Panc1 (cell line): ENCODE results near the gene PPM1L. TPM values are rescaled to one million over a fixed set of nuclear protein-coding genes. Genes with fewer than 3 reads are reported as not detected.

Experiments
- ATAC-seq: fragments of 200-7000 bp; cut with Tn5 transposase; 2 replicates; pipeline ENCODE4 v1.9.1; 2020; ENCODE audit warnings: mild to moderate bottlenecking, moderate library complexity
- BruUV-seq: library from RNA; stranded (reverse); fragments of 400-500 nt; replicated peaks from 2 replicates; lab custom pipeline; 2021; lab: Mats Ljungman, UMichigan
- CTCF ChIA-PET: fragments of 300-600 bp; sonication (Branson Sonifier 250); formaldehyde crosslinking; loops from one replicate; lab custom pipeline; 2022; ENCODE audit warnings: antibody characterized with exemption; lab: Charles Lee
- POLR2A ChIA-PET: fragments of 300-600 bp; sonication (Branson Sonifier 250); formaldehyde crosslinking; loops from one replicate; lab custom pipeline; 2022; ENCODE audit warnings: antibody characterized with exemption; lab: Charles Lee
- DNase-seq: peaks from one replicate; pipeline ENCODE4 v3.0.0-alpha.2; 2010; ENCODE audit warnings: low read depth, low spot score
- H3K27ac ChIP-seq: 2 replicates; pipeline ENCODE4 v1.5.1; 2011; ENCODE audit warnings: mild to moderate bottlenecking, low read length, inconsistent platforms
- H3K27me3 ChIP-seq: fragments of 200-500 bp; sonication (Bioruptor generic); 2 replicates; pipeline ENCODE4 v1.6.0; 2014; ENCODE audit warnings: low read length, inconsistent platforms; ENCODE audit not compliant: control insufficient read depth, insufficient read depth
- H3K36me3 ChIP-seq: fragments of 200-500 bp; sonication (Bioruptor generic); 2 replicates; pipeline ENCODE4 v1.5.1; 2014; ENCODE audit warnings: inconsistent platforms, mild to moderate bottlenecking, low read length, moderate library complexity; ENCODE audit not compliant: control insufficient read depth, insufficient read depth
- H3K4me1 ChIP-seq: 2 replicates; pipeline ENCODE4 v1.5.1; 2011; ENCODE audit warnings: inconsistent platforms, mild to moderate bottlenecking, low read length, moderate library complexity; ENCODE audit not compliant: control insufficient read depth, insufficient read depth
- H3K4me3 ChIP-seq, 2 experiments: 2 replicates each; pipeline ENCODE4 v1.5.1; 2011 to 2012; ENCODE audit warnings: low read depth in 2 of 2, low read length in 2 of 2, mild to moderate bottlenecking in 2 of 2, inconsistent platforms in 1 of 2, moderate library complexity in 1 of 2
- H3K9me3 ChIP-seq: fragments of 200-500 bp; sonication (Bioruptor generic); 2 replicates; pipeline ENCODE4 v1.5.1; 2014; ENCODE audit warnings: low read depth, mild to moderate bottlenecking, inconsistent platforms, low read length, moderate library complexity; ENCODE audit not compliant: control insufficient read depth, insufficient read depth
- CTCF ChIP-seq: fragments of 450-650 bp; IDR thresholded peaks from 2 replicates; pipeline ENCODE4 v1.5.1; 2017; ENCODE audit warnings: mild to moderate bottlenecking
- POLR2AphosphoS5 ChIP-seq: IDR thresholded peaks from 2 replicates; pipeline ENCODE4 v1.6.1; 2012; ENCODE audit warnings: mild to moderate bottlenecking, low read depth, low read length, moderate library complexity
- SIN3A ChIP-seq: IDR thresholded peaks from 2 replicates; pipeline ENCODE4 v1.6.1; 2012; ENCODE audit warnings: low read depth, mild to moderate bottlenecking, low read length, moderate library complexity, borderline replicate concordance; ENCODE audit not compliant: insufficient read depth
- TCF7L2 ChIP-seq: IDR thresholded peaks from 2 replicates; pipeline ENCODE4 v1.6.1; 2011; ENCODE audit warnings: mild to moderate bottlenecking, low read depth, low read length, inconsistent platforms
- in situ Hi-C: cut with HindIII; loops from 2 replicates; pipeline ENCODE4 v1.10.0; 2016; ENCODE audit warnings: low sequenced_read_pairs, low pct_unique_long_range_greater_than_20kb
- intact Hi-C: fragments of 100-400 bp; cut with micrococcal nuclease; formaldehyde crosslinking; loops from one replicate; pipeline ENCODE4 v1.10.0; 2022; ENCODE audit not compliant: unreplicated experiment
- total RNA-seq: library from RNA; stranded (reverse); gene quantifications from one replicate; pipeline ENCODE4 v1.2.1, GENCODE V29; 2021; ENCODE audit not compliant: unreplicated experiment
- TF ChIP-seq, protein P1 (sequence below), 2 experiments: IDR thresholded peaks; 2 replicates each; pipeline ENCODE4 v1.6.1; 2011 to 2012; ENCODE audit warnings: low read depth in 2 of 2, control low read depth in 1 of 2, low read length in 1 of 2, mild to moderate bottlenecking in 1 of 2, moderate library complexity in 1 of 2; ENCODE audit not compliant: insufficient read depth in 1 of 2

Gene PPM1L
- total RNA-seq, 1 experiment from 2014 or later: 23.8 TPM

GRCh38 chr3:160856450-160856849, 100.4 kb downstream of the PPM1L start:
- in situ Hi-C loops (no loop called here), intact Hi-C loops (no loop called here)
- Histone ChIP-seq H3K27ac (no peak overlapping the region), H3K27me3 (no peaks in the 10 kb centered on the region), H3K9me3 (no peaks in the 10 kb centered on the region), H3K36me3 (no peaks in the 10 kb centered on the region), H3K4me3 (no peak overlapping the region), H3K4me1 (no peaks in the 10 kb centered on the region)
- no peak for ATAC-seq
- ChIA-PET CTCF (no interaction called here), POLR2A (no interaction called here)
- DNase-seq: no peak
- TF ChIP-seq SIN3A (no peak), CTCF (no peak), TCF7L2 (no peak), POLR2AphosphoS5 (no peak)
- TF ChIP-seq, protein P1, sequence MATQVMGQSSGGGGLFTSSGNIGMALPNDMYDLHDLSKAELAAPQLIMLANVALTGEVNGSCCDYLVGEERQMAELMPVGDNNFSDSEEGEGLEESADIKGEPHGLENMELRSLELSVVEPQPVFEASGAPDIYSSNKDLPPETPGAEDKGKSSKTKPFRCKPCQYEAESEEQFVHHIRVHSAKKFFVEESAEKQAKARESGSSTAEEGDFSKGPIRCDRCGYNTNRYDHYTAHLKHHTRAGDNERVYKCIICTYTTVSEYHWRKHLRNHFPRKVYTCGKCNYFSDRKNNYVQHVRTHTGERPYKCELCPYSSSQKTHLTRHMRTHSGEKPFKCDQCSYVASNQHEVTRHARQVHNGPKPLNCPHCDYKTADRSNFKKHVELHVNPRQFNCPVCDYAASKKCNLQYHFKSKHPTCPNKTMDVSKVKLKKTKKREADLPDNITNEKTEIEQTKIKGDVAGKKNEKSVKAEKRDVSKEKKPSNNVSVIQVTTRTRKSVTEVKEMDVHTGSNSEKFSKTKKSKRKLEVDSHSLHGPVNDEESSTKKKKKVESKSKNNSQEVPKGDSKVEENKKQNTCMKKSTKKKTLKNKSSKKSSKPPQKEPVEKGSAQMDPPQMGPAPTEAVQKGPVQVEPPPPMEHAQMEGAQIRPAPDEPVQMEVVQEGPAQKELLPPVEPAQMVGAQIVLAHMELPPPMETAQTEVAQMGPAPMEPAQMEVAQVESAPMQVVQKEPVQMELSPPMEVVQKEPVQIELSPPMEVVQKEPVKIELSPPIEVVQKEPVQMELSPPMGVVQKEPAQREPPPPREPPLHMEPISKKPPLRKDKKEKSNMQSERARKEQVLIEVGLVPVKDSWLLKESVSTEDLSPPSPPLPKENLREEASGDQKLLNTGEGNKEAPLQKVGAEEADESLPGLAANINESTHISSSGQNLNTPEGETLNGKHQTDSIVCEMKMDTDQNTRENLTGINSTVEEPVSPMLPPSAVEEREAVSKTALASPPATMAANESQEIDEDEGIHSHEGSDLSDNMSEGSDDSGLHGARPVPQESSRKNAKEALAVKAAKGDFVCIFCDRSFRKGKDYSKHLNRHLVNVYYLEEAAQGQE (IDR thresholded peaks at IDR 0.05; ENCODE audit: insufficient read depth in 1 of 2, low read depth in 2 of 2, low read length in 1 of 2): no peak
- BruUV-seq: no TSS peak

DNA sequence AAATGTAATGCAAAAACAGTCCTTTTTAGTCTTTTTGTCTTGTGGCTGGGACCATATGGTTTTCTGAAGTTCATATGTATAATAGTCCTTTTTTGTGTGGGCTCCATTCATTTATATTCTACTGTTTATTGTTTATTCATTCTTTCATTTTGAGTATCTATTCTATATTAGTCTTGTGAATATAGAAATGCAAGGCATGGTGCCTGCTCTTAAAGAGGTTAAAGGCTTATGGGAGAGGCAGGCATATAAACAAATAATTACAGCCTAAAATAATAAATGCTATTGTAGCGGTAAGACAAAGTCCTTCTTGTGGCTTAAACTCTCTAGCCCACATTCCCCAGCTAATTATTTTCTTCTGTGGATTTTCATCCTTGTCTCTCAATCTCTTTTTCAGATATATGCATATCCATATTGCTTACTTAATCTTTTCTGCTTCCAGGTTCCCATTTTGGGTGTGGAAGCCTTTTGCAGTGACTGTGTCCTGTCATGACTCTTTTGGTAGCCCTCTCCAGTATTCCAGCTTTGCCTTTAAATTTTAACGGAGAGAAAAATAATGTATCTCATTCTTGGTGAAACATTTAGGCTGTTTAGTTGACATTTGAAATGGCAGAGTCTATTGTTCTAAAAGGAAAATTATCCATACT, 101.6 kb downstream of the PPM1L start:
- ChIA-PET CTCF (interaction anchor here (0.6 kb wide), 1 partner anchor 99 kb away, joined by 3 read pairs; no protein-coding TSS in a partner anchor), POLR2A (no interaction called here)
- in situ Hi-C loops (no loop called here), intact Hi-C loops (no loop called here)
- no peaks in the 10 kb centered on the region for H3K4me1 ChIP-seq
- no peaks in the 10 kb centered on the region for H3K9me3 ChIP-seq
- no peaks in the 10 kb centered on the region for H3K36me3 ChIP-seq
- no peak for ATAC-seq
- no peaks in the 10 kb centered on the region for H3K27me3 ChIP-seq
- H3K27ac ChIP-seq: no peak overlapping the region
- no TSS peak for BruUV-seq
- no peak for DNase-seq
- no peak for TF ChIP-seq CTCF
- TF ChIP-seq SIN3A: no peak
- TF ChIP-seq, protein P1 (IDR thresholded peaks at IDR 0.05; ENCODE audit: insufficient read depth in 1 of 2, low read depth in 2 of 2, low read length in 1 of 2): no peak
- TF ChIP-seq TCF7L2: no peak
- TF ChIP-seq POLR2AphosphoS5: no peak
- no peak overlapping the region for H3K4me3 ChIP-seq
